Immature natural killer cell (primary cell): ENCODE measurements around the gene PGBD1. TPM values are rescaled to one million over a fixed set of nuclear protein-coding genes. Genes with fewer than 3 reads are reported as not detected.

Source experiments
- DNase-seq, 3 donors: peaks; one replicate each; pipeline ENCODE4 v3.0.0; 2022; ENCODE audit warnings: mixed read lengths in 1 of 3
- H3K27ac Mint-ChIP-seq, 6 donors: one replicate each; pipeline ENCODE4 v1.8.0; 2020; ENCODE audit warnings: mixed read lengths in 6 of 6, mild to moderate bottlenecking in 5 of 6, inconsistent platforms in 4 of 6, moderate library complexity in 3 of 6
- H3K27me3 Mint-ChIP-seq, 3 donors: one replicate each; pipeline ENCODE4 v1.8.0; 2020 to 2021; ENCODE audit warnings: low read depth in 3 of 3, mild to moderate bottlenecking in 3 of 3, mixed read lengths in 3 of 3, moderate library complexity in 3 of 3, inconsistent platforms in 1 of 3
- H3K36me3 Mint-ChIP-seq, 3 donors: one replicate each; pipeline ENCODE4 v1.8.0; 2020; ENCODE audit warnings: mixed read lengths in 3 of 3, inconsistent platforms in 2 of 3, mild to moderate bottlenecking in 2 of 3
- H3K4me1 Mint-ChIP-seq, 2 donors: one replicate each; pipeline ENCODE4 v1.8.0; 2020; ENCODE audit warnings: inconsistent platforms in 2 of 2, mild to moderate bottlenecking in 2 of 2, mixed read lengths in 2 of 2, moderate library complexity in 1 of 2
- H3K4me3 Mint-ChIP-seq, 5 donors: one replicate each; pipeline ENCODE4 v1.8.0; 2020; ENCODE audit warnings: mild to moderate bottlenecking in 5 of 5, mixed read lengths in 5 of 5, inconsistent platforms in 3 of 5, moderate library complexity in 3 of 5
- H3K9me3 Mint-ChIP-seq, 6 donors: one replicate each; pipeline ENCODE4 v1.8.0; 2020; ENCODE audit warnings: mild to moderate bottlenecking in 6 of 6, mixed read lengths in 6 of 6, inconsistent platforms in 4 of 6, moderate library complexity in 3 of 6
- polyA plus RNA-seq, 3 donors: library from polyadenylated mRNA; unstranded; fragments of 300-500 nt; fragmentation: Illumina TruSeq; gene quantifications; one replicate each; pipeline ENCODE4 v1.2.3, GENCODE V29; 2021

The PGBD1 gene
- 1 to 10 TPM in 1 of 3 donors, under 1 TPM in 2; 0.46 to 1.7 (median 0.60) TPM for polyA plus RNA-seq

DNA sequence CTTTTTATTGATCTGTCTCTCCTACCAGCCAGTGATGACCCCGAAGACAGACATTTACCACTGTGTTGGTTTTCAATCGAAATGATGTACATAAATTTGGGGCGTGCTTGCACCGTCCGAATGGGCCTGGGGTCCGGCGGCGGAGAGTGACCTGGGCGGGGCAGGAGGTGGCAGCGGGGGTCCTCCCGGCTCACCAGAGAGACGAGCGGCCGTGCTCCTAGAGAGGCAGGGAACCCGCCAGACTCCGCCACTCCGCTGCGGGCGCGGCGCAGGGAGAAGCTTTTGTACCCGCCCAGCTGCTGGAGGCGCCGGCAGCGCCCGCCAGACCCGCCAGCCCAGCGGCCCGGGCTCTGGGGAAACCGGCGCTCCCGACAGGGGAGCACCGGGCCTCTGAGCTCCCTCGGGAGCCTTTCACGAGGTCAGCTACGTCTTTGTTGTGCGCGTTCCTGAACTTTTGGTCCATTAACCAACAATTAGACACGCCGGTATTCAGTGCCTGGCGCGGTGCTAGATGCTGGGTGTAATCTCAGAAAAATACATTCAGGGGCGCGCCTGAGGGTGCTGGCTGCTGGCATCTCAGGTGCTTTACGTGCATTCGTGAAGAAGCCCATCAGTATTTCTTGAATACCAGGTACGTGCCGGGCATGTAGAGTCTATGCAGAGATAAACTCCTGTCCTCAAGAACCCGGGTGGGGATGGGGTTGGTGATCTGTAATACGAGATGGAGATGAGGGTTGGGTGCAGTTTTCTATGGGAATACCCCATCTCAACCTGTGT is at the start of gene PGBD1:
Gene PGBD1, plus strand, starts transcription at position 285 of the 777 bp plus-strand sequence. CDS start 2,242 bp downstream, outside the sequence.
- DNase-seq = peak; percentile 22 to 34 (median 27)
- Mint-ChIP-seq H3K27ac (no peak within 1 kb of the TSS), H3K4me3 (peak within 1 kb of the TSS; percentile 70 to 80 (median 79)), H3K4me1 (peaks cover 7 to 11% of the 10 kb centered on the region in 2 donors), H3K9me3 (no peaks in the 10 kb centered on the region), H3K36me3 (peaks cover 2 to 22% (median 2%) of the 10 kb centered on the region in 3 donors), H3K27me3 (peaks cover 0 to 8% (median 7%) of the 10 kb centered on the region in 3 donors)

- H3K27me3 Mint-ChIP-seq = peaks cover 0 to 5% (median 0%) of the 10 kb centered on the region in 3 donors
- H3K4me3 Mint-ChIP-seq = no peak overlapping the region
- H3K4me1 Mint-ChIP-seq = peaks cover 0 to 6% of the 10 kb centered on the region in 2 donors
- no peaks in the 10 kb centered on the region for H3K9me3 Mint-ChIP-seq
- peaks cover 17 to 66% (median 39%) of the 10 kb centered on the region in 3 donors for H3K36me3 Mint-ChIP-seq
- H3K27ac Mint-ChIP-seq = no peak overlapping the region
- no peak for DNase-seq
Observed at GRCh38 chr6:28232785-28233184, 48.6 kb upstream of the PGBD1 start.

- H3K27me3 Mint-ChIP-seq = peaks cover 0 to 4% (median 0%) of the 10 kb centered on the region in 3 donors
- H3K36me3 Mint-ChIP-seq = peaks cover 10 to 43% (median 35%) of the 10 kb centered on the region in 3 donors
- H3K4me3 Mint-ChIP-seq = no peak overlapping the region
- H3K27ac Mint-ChIP-seq = no peak overlapping the region
- H3K4me1 Mint-ChIP-seq = no peaks in the 10 kb centered on the region
- DNase-seq = no peak
- H3K9me3 Mint-ChIP-seq = no peaks in the 10 kb centered on the region
Observed at GRCh38 chr6:28235912-28236452, 45.4 kb upstream of the PGBD1 start.

GRCh38 chr6:28239636-28240035 is 41.7 kb upstream of the PGBD1 start:
- Mint-ChIP-seq H3K27me3 (peaks cover 0 to 6% (median 0%) of the 10 kb centered on the region in 3 donors), H3K27ac (no peak overlapping the region), H3K36me3 (peaks cover 18 to 30% (median 25%) of the 10 kb centered on the region in 3 donors), H3K4me3 (no peak overlapping the region), H3K9me3 (no peaks in the 10 kb centered on the region), H3K4me1 (peaks cover 2 to 7% of the 10 kb centered on the region in 2 donors)
- no peak for DNase-seq

DNA sequence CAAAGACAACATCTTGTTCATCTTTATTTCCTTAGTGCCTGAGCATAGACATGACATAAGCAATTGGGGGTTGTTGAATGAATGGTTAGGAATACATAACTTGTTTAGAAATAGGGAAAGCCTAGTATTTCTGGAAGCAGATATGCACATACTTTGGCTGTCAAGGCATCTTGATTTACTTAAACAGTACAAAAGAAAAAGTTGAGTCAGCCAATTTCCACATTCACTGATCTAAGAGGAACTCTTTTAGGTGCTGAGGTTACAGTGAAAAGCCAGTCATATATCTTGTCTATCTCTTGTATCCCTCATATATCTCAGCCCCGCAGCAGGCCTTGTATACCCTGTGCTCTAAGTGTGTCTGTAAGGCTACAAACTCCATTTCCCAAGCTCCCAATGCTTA is 40.9 kb upstream of the PGBD1 start:
- peaks cover 24 to 28% (median 26%) of the 10 kb centered on the region in 3 donors for H3K36me3 Mint-ChIP-seq
- H3K4me1 Mint-ChIP-seq = peaks cover 6 to 16% of the 10 kb centered on the region in 2 donors
- DNase-seq = no peak
- peaks cover 0 to 6% (median 0%) of the 10 kb centered on the region in 3 donors for H3K27me3 Mint-ChIP-seq
- peak overlapping the region in 1 of 6 donors; percentile 22 for H3K27ac Mint-ChIP-seq
- H3K9me3 Mint-ChIP-seq = no peaks in the 10 kb centered on the region
- H3K4me3 Mint-ChIP-seq = no peak overlapping the region

- H3K4me1 Mint-ChIP-seq = peaks cover 15 to 26% of the 10 kb centered on the region in 2 donors
- peaks cover 40 to 52% (median 47%) of the 10 kb centered on the region in 3 donors for H3K36me3 Mint-ChIP-seq
- H3K4me3 Mint-ChIP-seq = no peak overlapping the region
- no peak overlapping the region for H3K27ac Mint-ChIP-seq
- no peaks in the 10 kb centered on the region for H3K9me3 Mint-ChIP-seq
- peaks cover 0 to 4% (median 0%) of the 10 kb centered on the region in 3 donors for H3K27me3 Mint-ChIP-seq
- no peak for DNase-seq
Observed at GRCh38 chr6:28243946-28244345, 37.4 kb upstream of the PGBD1 start.

DNA sequence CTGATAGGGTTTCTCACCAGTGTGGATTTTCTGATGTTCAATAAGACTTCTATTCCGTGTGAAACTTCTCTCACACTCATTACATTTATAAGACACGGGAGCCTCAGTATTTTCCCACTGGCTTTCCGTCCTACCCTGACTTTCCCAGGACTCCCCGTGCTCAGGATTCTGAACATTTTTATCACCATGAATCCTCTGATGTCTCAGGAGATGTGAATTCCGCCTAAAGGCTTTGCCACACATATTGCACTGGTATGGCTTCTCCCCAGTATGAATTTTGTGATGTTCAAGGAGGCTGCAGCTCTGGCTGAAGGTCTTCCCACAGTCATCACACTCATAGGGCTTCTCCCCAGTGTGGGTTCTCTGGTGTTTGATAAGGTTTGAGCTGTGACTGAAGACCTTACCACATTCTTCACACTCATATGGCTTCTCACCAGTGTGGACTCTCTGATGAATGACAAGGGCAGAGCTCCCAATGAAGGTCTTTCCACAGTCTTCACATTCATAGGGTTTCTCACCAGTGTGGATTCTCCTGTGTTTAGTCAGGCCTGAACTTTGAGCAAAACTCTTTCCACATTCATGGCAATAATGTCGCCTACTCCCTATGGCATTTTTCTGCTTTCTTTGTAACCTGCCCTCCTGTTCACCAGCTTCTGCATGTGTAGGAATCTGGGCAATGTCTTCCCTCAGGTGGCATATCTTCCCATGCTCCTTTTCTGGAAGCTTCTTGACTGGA is 36.0 kb upstream of the PGBD1 start:
- Mint-ChIP-seq H3K27me3 (peaks cover 0 to 2% (median 0%) of the 10 kb centered on the region in 3 donors), H3K4me1 (peaks cover 21 to 35% of the 10 kb centered on the region in 2 donors), H3K36me3 (peaks cover 35 to 48% (median 47%) of the 10 kb centered on the region in 3 donors), H3K4me3 (peak overlapping the region in 1 of 5 donors; percentile 48), H3K9me3 (no peaks in the 10 kb centered on the region), H3K27ac (no peak overlapping the region)
- no peak for DNase-seq

- H3K4me1 Mint-ChIP-seq = peaks cover 46 to 63% of the 10 kb centered on the region in 2 donors
- H3K36me3 Mint-ChIP-seq = peaks cover 35 to 41% (median 40%) of the 10 kb centered on the region in 3 donors
- DNase-seq = no peak
- peaks cover 0 to 2% (median 0%) of the 10 kb centered on the region in 6 donors for H3K9me3 Mint-ChIP-seq
- no peak overlapping the region for H3K4me3 Mint-ChIP-seq
- H3K27ac Mint-ChIP-seq = no peak overlapping the region
- peaks cover 0 to 4% (median 0%) of the 10 kb centered on the region in 3 donors for H3K27me3 Mint-ChIP-seq
Observed at GRCh38 chr6:28248916-28249315, 32.5 kb upstream of the PGBD1 start.

- Mint-ChIP-seq H3K4me1 (peaks cover 38 to 45% of the 10 kb centered on the region in 2 donors), H3K9me3 (peaks cover 0 to 2% (median 0%) of the 10 kb centered on the region in 6 donors)
Observed at GRCh38 chr6:28250747-28251146, 30.6 kb upstream of the PGBD1 start.

DNA sequence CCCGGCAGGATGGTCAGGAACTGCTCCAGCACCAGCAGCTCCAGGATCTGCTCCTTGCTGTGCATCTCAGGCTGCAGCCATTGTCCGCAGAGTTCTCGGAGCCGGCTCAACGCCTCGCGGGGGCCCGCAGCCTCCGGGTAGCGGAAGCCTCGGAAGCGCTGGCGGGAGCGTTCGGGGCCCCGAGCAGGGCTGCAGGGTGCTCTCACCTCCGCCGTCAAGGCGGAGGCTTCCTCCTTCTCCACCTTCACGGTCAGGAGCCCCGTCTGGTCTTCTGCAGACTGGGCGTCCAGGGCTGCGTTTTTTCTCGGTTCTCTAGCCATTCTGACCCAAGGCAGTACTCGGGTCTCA is 29.7 kb upstream of the PGBD1 start:
- H3K9me3 Mint-ChIP-seq = peaks cover 0 to 2% (median 0%) of the 10 kb centered on the region in 6 donors
- peak in 1 of 3 donors; percentile 42 for DNase-seq
- H3K4me1 Mint-ChIP-seq = peaks cover 34 to 37% of the 10 kb centered on the region in 2 donors

More at GRCh38 chr6:28250747-28251146, 30.6 kb upstream of the PGBD1 start:
- H3K4me3 Mint-ChIP-seq = peak overlapping the region; percentile 70 to 81 (median 73)
- peaks cover 22 to 26% (median 23%) of the 10 kb centered on the region in 3 donors for H3K36me3 Mint-ChIP-seq
- peak overlapping the region in 3 of 6 donors; percentile 61 to 79 (median 69) for H3K27ac Mint-ChIP-seq
- DNase-seq = no peak
- H3K27me3 Mint-ChIP-seq = peaks cover 0 to 6% (median 3%) of the 10 kb centered on the region in 3 donors

GRCh38 chr6:28252009-28252975 is 29.1 kb upstream of the PGBD1 start, which contains the start of gene ZKSCAN4:
TSS of gene ZKSCAN4 (minus strand) at chr6:28252269. CDS start at chr6:28251980, 289 bp downstream.
- H3K4me1 Mint-ChIP-seq = peaks cover 32 to 37% of the 10 kb centered on the region in 2 donors
- peak within 1 kb of the TSS; percentile 80 to 94 (median 90) for H3K27ac Mint-ChIP-seq
- DNase-seq = peak; percentile 74 to 84 (median 82)
- H3K4me3 Mint-ChIP-seq = peak within 1 kb of the TSS; percentile 95 to 99 (median 98)
- H3K9me3 Mint-ChIP-seq = peaks cover 0 to 2% (median 0%) of the 10 kb centered on the region in 6 donors
- H3K36me3 Mint-ChIP-seq = peaks cover 9 to 11% (median 10%) of the 10 kb centered on the region in 3 donors
- H3K27me3 Mint-ChIP-seq = peaks cover 0 to 10% (median 7%) of the 10 kb centered on the region in 3 donors

More for the DNA sequence above, 29.7 kb upstream of the PGBD1 start:
- Mint-ChIP-seq H3K27me3 (peaks cover 0 to 7% (median 7%) of the 10 kb centered on the region in 3 donors), H3K36me3 (peaks cover 15 to 18% (median 15%) of the 10 kb centered on the region in 3 donors), H3K4me3 (peak overlapping the region; percentile 95 to 99 (median 98)), H3K27ac (peak overlapping the region; percentile 80 to 94 (median 90))

DNA sequence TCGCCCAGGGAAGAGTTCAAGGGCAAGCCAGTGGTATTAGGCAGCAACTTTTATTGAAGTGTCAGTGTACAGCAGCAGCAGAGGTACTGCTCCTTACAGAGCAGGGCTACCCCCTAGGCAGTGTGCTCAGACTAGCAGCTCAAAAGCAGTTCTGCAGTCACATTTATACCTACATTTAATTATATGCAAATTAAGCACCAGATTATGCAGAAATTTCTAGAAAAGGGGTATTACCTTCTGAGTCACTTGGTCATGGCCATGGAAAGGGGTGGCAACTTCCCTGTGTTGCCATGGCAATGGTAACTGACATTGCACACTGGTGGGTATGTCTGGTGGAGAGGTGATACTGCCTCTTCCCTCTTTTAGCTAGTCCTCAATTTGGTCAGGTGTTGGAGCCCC is 27.3 kb upstream of the PGBD1 start:
- Mint-ChIP-seq H3K36me3 (peaks cover 0 to 3% (median 0%) of the 10 kb centered on the region in 3 donors), H3K9me3 (peaks cover 0 to 11% (median 2%) of the 10 kb centered on the region in 6 donors), H3K27ac (no peak overlapping the region), H3K27me3 (peaks cover 0 to 13% (median 7%) of the 10 kb centered on the region in 3 donors), H3K4me3 (no peak overlapping the region), H3K4me1 (peaks cover 40 to 49% of the 10 kb centered on the region in 2 donors)
- no peak for DNase-seq
